ENCODE measurements around the gene TRIM44.

DNA sequence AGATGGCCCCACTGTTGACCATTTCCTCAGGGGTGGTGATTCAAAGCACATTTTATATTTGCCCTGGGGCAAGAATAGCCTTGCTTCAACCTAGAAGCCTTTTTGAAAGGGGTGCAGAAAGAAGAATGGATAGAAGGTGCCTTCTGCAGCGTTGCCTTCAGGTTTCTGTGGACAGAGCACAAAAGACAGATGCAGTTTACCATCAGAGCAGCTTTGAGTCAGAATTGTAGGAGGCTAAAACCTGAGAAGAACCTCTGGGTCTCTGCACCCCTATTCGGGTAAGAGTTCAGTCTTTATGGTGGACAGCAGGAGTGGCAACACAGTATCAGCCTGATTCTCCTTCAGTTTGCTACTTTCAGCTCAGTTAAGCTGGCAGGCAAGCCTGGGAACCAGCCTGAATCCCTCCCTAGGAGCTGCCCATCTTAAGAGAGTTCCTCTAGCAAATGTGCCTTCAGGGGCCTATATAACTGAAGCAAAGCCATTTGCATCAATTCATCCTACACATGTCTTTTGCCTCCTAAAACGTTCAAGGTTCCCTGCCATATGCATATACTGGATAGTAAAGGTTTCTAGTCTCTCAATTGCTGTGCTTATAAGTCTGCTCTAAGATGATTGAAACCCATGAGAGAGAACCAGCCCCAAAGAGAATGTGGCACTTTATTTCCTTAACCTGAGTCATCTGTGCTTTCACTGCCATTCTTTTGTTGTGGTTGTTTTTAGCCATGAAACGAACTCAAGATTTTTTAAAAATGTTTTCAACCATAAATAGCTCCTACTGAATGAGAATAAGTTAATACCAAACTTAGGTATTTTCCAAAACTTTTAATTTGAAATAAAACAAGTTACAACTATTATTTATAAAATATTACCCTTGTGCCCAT lies 123.0 kb downstream of the TRIM44 start:
- TF ChIP-seq CTCF (IDR thresholded peaks at IDR 0.05), result no peak
- no peak for TF ChIP-seq POLR2A (IDR thresholded peaks at IDR 0.05)
- no peak for TF ChIP-seq EP300 (IDR thresholded peaks at IDR 0.05)
